Measurements from ENCODE around the gene PGGT1B.
"Not testable (repeated sequence)": the region's sequence is repeated elsewhere in the genome, so short reads cannot be mapped to it uniquely, and the experiment has no call there.

The PGGT1B gene

GRCh38 chr5:115257981-115258380 is 4.7 kb downstream of the PGGT1B start:
- DNase-seq: no peak

GRCh38 chr5:115249379-115249778 is 13.3 kb downstream of the PGGT1B start:
- not testable (repeated sequence) for DNase-seq

- no peak for DNase-seq
Measured at GRCh38 chr5:115246361-115246991, 16.2 kb downstream of the PGGT1B start.

- no peak for DNase-seq
Measured at GRCh38 chr5:115243412-115243811, 19.3 kb downstream of the PGGT1B start.

GRCh38 chr5:115241881-115242642 is 20.6 kb downstream of the PGGT1B start:
- no peak for DNase-seq

- DNase-seq: no peak
Measured at GRCh38 chr5:115237066-115237465, 25.6 kb downstream of the PGGT1B start.

GRCh38 chr5:115236599-115236998 is 26.1 kb downstream of the PGGT1B start:
- DNase-seq: no peak

GRCh38 chr5:115231598-115231997 is 31.1 kb downstream of the PGGT1B start:
- no peak for DNase-seq

GRCh38 chr5:115229606-115230005 is 33.1 kb downstream of the PGGT1B start:
- no peak for DNase-seq

GRCh38 chr5:115227281-115227680 is 35.4 kb downstream of the PGGT1B start:
- DNase-seq: no peak

- DNase-seq: no peak
Measured at GRCh38 chr5:115214541-115214940, 48.1 kb downstream of the PGGT1B start.

GRCh38 chr5:115209279-115209678 is 53.4 kb downstream of the PGGT1B start:
- no peak for DNase-seq

GRCh38 chr5:115202952-115203351 is 59.7 kb downstream of the PGGT1B start:
- no peak for DNase-seq

- no peak for DNase-seq
Measured at GRCh38 chr5:115196161-115196560, 66.5 kb downstream of the PGGT1B start.

GRCh38 chr5:115194676-115195075 is 68.0 kb downstream of the PGGT1B start:
- DNase-seq: no peak

- DNase-seq: no peak
Measured at GRCh38 chr5:115193295-115193694, 69.4 kb downstream of the PGGT1B start.

GRCh38 chr5:115192098-115192497 is 70.6 kb downstream of the PGGT1B start:
- DNase-seq: no peak

GRCh38 chr5:115191474-115192031 is 71.1 kb downstream of the PGGT1B start:
- no peak for DNase-seq

GRCh38 chr5:115190388-115190787 is 72.3 kb downstream of the PGGT1B start:
- DNase-seq: no peak

GRCh38 chr5:115189866-115190265 is 72.8 kb downstream of the PGGT1B start:
- DNase-seq: no peak

- no peak for DNase-seq
Measured at GRCh38 chr5:115186794-115187193, 75.9 kb downstream of the PGGT1B start.

- no peak for DNase-seq
Measured at GRCh38 chr5:115184770-115185169, 77.9 kb downstream of the PGGT1B start.

GRCh38 chr5:115181757-115182156 is 80.9 kb downstream of the PGGT1B start:
- no peak for DNase-seq

- DNase-seq: no peak
Measured at GRCh38 chr5:115180165-115180709, 82.4 kb downstream of the PGGT1B start.
